Kidney epithelial cell (primary cell): ENCODE results near the gene PTPN1. TPM values are rescaled to one million over a fixed set of nuclear protein-coding genes. Genes with fewer than 3 reads are reported as not detected.

Experiments used
- DNase-seq: peaks from one replicate; pipeline ENCODE4 v3.0.0-alpha.2; 2010; ENCODE audit warnings: low read depth
- H3K27me3 ChIP-seq: 2 replicates; pipeline ENCODE4 v1.6.0; 2011; ENCODE audit warnings: low read length; ENCODE audit not compliant: control insufficient read depth, insufficient read depth
- H3K36me3 ChIP-seq: 2 replicates; pipeline ENCODE4 v1.5.1; 2011; ENCODE audit warnings: low read length; ENCODE audit not compliant: control insufficient read depth, insufficient read depth
- H3K4me3 ChIP-seq: 2 replicates; pipeline ENCODE4 v1.5.1; 2011; ENCODE audit warnings: low read depth, mild to moderate bottlenecking, control low read depth, low read length
- CTCF ChIP-seq: IDR thresholded peaks from 2 replicates; pipeline ENCODE4 v1.5.1; 2011; ENCODE audit warnings: mild to moderate bottlenecking, moderate library complexity, low read length, control low read depth, inconsistent platforms; ENCODE audit not compliant: insufficient read depth, poor library complexity, severe bottlenecking
- total RNA-seq: library from RNA; depleted of rRNA; stranded (reverse); fragments of >200 nt; gene quantifications from 2 replicates; pipeline ENCODE4 v1.2.3, GENCODE V29; 2015

The PTPN1 gene
- total RNA-seq, 1 donor from 2014 or later = 36.9 TPM

- DNase-seq = no peak
- no peaks in the 10 kb centered on the region for H3K27me3 ChIP-seq
- H3K36me3 ChIP-seq = no peaks in the 10 kb centered on the region
- TF ChIP-seq CTCF = no peak
- H3K4me3 ChIP-seq = no peak overlapping the region
Observed at GRCh38 chr20:50607850-50608749, 97.9 kb downstream of the PTPN1 start.

GRCh38 chr20:50608750-50609104 lies 98.5 kb downstream of the PTPN1 start:
- no peaks in the 10 kb centered on the region for H3K27me3 ChIP-seq
- H3K36me3 ChIP-seq = no peaks in the 10 kb centered on the region
- DNase-seq = no peak
- TF ChIP-seq CTCF = no peak
- H3K4me3 ChIP-seq = no peak overlapping the region

GRCh38 chr20:50609438-50609989 lies 99.3 kb downstream of the PTPN1 start:
- TF ChIP-seq CTCF = no peak
- Histone ChIP-seq H3K27me3 (no peaks in the 10 kb centered on the region), H3K4me3 (no peak overlapping the region), H3K36me3 (no peaks in the 10 kb centered on the region)
- no peak for DNase-seq

DNA sequence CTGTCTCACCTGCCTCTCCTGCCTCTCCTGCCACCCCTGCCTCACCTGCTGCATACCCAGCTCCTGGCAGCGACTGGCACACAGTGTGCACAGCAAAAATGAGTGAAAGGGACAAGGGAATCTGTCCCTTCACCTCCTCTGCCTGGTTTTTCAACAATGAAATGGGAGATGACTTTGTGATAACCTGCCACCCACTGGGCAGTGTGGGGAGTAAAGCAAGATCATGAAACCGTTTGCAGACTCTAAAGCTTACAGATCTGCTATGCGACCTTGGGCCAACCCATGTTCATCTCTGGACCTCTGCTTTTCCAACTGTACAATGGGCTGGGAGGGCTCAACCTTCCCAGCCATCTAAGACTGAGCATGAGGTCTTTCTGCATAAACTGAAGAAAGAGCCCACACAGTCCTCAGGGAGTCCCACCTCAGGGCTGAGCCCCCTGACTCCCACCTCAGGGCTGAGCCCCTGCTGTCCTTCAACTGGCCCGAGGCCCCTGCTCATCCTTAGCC lies 100.1 kb downstream of the PTPN1 start:
- no peaks in the 10 kb centered on the region for H3K27me3 ChIP-seq
- no peak for TF ChIP-seq CTCF
- H3K4me3 ChIP-seq = no peak overlapping the region
- H3K36me3 ChIP-seq = no peaks in the 10 kb centered on the region
- DNase-seq = no peak

GRCh38 chr20:50611128-50611810 lies 101.1 kb downstream of the PTPN1 start:
- no peaks in the 10 kb centered on the region for H3K27me3 ChIP-seq
- DNase-seq = no peak
- H3K4me3 ChIP-seq = no peak overlapping the region

More at GRCh38 chr20:50611128-50611810, 101.1 kb downstream of the PTPN1 start:
- TF ChIP-seq CTCF = no peak
- no peaks in the 10 kb centered on the region for H3K36me3 ChIP-seq
